GM13977 (cell line): ENCODE measurements around the gene KIAA1614.

Experiments
- DNase-seq: peaks from one replicate; pipeline ENCODE4 v3.0.0; 2012; ENCODE audit warnings: low spot score
- in situ Hi-C: fragments of 300-500 bp; cut with MboI; formaldehyde crosslinking; loops from one replicate; pipeline ENCODE4 v1.12.0; 2022; ENCODE audit warnings: low sequenced_read_pairs, low pct_unique_long_range_greater_than_20kb, mixed read lengths, inconsistent platforms; ENCODE audit not compliant: unreplicated experiment
- TF ChIP-seq, protein P1 (sequence below): IDR thresholded peaks from 2 replicates; pipeline ENCODE4 v1.5.1; 2012; ENCODE audit warnings: mild to moderate bottlenecking, control low read depth; ENCODE audit not compliant: insufficient read depth; ENCODE audit errors: extremely low read depth, missing control alignments

KIAA1614 gene

DNA sequence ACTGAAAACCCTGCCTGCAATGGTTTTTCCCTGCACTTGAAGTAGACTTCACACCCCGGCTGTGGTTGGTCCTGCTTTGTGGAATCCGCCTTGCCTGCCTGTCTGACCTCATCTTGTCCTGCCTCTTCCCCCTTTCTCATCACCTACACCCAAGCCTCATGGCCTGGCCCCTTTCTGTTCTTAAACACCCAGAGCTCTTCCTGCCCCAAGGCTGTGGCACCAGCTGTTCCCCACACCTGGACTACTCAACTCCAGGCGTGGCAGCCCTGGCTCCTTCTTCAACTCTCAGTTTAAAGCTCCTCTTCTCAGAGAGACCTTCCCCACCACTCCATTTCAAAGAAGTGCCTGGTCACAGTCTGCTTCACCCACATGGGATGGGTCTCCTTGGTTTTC is 27.0 kb downstream of the KIAA1614 start:
- in situ Hi-C loops = no loop called here
- no peak for DNase-seq
- TF ChIP-seq, protein P1, sequence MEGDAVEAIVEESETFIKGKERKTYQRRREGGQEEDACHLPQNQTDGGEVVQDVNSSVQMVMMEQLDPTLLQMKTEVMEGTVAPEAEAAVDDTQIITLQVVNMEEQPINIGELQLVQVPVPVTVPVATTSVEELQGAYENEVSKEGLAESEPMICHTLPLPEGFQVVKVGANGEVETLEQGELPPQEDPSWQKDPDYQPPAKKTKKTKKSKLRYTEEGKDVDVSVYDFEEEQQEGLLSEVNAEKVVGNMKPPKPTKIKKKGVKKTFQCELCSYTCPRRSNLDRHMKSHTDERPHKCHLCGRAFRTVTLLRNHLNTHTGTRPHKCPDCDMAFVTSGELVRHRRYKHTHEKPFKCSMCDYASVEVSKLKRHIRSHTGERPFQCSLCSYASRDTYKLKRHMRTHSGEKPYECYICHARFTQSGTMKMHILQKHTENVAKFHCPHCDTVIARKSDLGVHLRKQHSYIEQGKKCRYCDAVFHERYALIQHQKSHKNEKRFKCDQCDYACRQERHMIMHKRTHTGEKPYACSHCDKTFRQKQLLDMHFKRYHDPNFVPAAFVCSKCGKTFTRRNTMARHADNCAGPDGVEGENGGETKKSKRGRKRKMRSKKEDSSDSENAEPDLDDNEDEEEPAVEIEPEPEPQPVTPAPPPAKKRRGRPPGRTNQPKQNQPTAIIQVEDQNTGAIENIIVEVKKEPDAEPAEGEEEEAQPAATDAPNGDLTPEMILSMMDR = no peak

GRCh38 chr1:180940445-180940844 is 27.7 kb downstream of the KIAA1614 start:
- in situ Hi-C loops = no loop called here
- no peak for DNase-seq
- TF ChIP-seq, protein P1 = no peak

- in situ Hi-C loops = no loop called here
- no peak for DNase-seq
- TF ChIP-seq, protein P1 = no peak
Measured at GRCh38 chr1:180941518-180942275, 29.0 kb downstream of the KIAA1614 start.

DNA sequence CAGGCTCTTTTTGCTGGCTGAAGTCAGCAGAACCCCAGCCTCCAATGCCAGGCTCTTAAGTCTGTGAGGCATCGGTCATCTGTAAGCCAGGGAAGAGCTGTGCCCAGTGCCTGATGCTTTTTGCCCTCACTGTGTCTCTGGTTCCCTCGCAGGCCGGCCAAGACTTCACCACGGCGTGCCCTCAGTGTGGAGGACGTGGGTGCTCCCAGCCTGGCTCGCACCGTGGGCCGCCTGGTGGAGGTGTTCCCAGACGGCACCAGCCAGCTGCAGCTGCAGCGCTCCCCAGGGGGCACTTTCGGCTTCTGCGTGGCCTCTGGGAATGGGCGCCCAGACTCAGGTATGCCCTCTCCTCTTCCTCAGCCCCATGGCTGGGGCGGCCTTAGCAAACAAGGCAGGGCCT is 32.5 kb downstream of the KIAA1614 start:
- no peak for DNase-seq
- in situ Hi-C loops = no loop called here
- TF ChIP-seq, protein P1 = no peak

DNA sequence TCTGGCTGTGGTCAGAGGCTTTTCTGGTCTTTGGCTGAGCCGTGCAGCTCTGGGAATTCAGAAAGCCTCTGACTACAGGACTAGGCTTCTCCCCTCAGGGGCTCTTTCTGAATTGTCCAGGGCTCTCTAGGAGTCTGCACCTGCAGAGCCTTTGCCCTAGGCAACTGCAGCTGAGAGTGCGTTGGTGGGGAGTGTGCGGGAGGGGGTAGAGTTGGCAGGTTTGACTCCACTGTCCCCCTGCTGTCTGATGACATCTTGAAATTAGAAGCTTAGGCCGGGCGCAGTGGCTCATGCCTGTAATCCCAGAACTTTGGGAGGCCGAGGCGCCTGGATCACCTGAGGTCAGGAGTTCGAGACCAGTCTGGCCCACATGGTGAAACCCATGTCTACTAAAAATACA is 32.9 kb downstream of the KIAA1614 start:
- in situ Hi-C loops = no loop called here
- TF ChIP-seq, protein P1 = no peak
- no peak for DNase-seq

GRCh38 chr1:180946056-180946455 is 33.4 kb downstream of the KIAA1614 start:
- in situ Hi-C loops = no loop called here
- TF ChIP-seq, protein P1 = no peak
- DNase-seq = no peak
